ENCODE measurements around the gene RASAL3. TPM values are rescaled to one million over a fixed set of nuclear protein-coding genes. Genes with fewer than 3 reads are reported as not detected.

The RASAL3 gene
- total and polyA plus RNA-seq, 2 of the 8 experiments (the other 6 are each of a cell fraction or from before 2014, with no cell fraction given): 0.19 to 0.63 TPM

DNA sequence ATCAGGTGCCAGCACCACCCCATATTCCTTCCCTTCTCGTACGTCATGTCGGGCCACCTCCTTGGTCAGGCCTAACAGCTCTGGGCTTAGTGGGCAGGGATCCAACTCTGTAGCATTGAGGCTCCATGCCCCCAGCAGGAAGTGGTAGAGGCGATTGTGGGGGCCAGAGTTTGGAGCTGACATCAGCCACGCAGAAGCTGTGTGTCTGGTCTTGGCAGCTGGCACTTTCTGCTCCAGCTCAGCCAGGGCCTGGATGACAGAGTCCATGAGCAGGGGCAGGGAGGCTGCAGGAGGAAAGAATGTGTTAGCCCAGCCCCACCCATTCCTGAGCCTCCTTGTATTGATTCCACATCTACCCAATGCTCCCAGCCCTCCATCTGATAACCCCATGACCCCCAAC is 12.0 kb upstream of the RASAL3 start:
- ChIA-PET CTCF (ENCODE audit: partially characterized antibody) (no interaction called here), POLR2A (ENCODE audit: partially characterized antibody) (no interaction called here)
- Histone ChIP-seq H3K27ac (ENCODE audit: low read depth, low read length) (no peak overlapping the region), H3K27me3 (replicated peaks in 1 of 4; ENCODE audit: control insufficient read depth in 3 of 4, extremely low read depth in 1 of 4, insufficient read depth in 3 of 4, low read length in 3 of 4) (no peaks in the 10 kb centered on the region), H4K8ac (ENCODE audit: extremely low read depth, insufficient read depth, low read length) (no peak overlapping the region), H2BK5ac (ENCODE audit: low read depth, low read length) (no peak overlapping the region), H3K4me1 (replicated peaks in 1 of 4; ENCODE audit: control insufficient read depth in 3 of 4, insufficient read depth in 4 of 4, low read length in 3 of 4) (no peaks in the 10 kb centered on the region), H2BK20ac (ENCODE audit: low read length) (no peak overlapping the region), H3K23me2 (ENCODE audit: low read depth, low read length) (no peaks in the 10 kb centered on the region), H3K18ac (ENCODE audit: extremely low read depth, low read length) (no peak overlapping the region), H3K9me3 (ENCODE audit: insufficient read depth in 2 of 2, low read depth in 1 of 2, low read length in 1 of 2) (peaks cover 37 to 58% of the 10 kb centered on the region in 2 experiments; a peak in 3 of 4 replicates), H3K79me1 (ENCODE audit: low read depth, low read length) (no peaks in the 10 kb centered on the region), H3K9ac (replicated peaks in 1 of 4; ENCODE audit: extremely low read depth in 1 of 4, low read depth in 3 of 4, low read length in 3 of 4) (no peak overlapping the region), H2AK5ac (ENCODE audit: low read depth, low read length) (no peak overlapping the region), H2BK120ac (replicated peaks; ENCODE audit: low read depth, low read length) (no peak overlapping the region), H3K4ac (replicated peaks; ENCODE audit: insufficient read length, low read depth, low read length) (no peak overlapping the region), H3K4me3 (ENCODE audit: extremely low read depth in 1 of 4, insufficient read depth in 2 of 4, low read depth in 3 of 4, low read length in 4 of 4) (no peak overlapping the region), H4K5ac (ENCODE audit: insufficient read length, low read depth, low read length) (no peak overlapping the region), H3K79me2 (ENCODE audit: control insufficient read depth in 1 of 2, insufficient read depth in 2 of 2, low read length in 2 of 2) (no peaks in the 10 kb centered on the region), H4K20me1 (replicated peaks in 1 of 2; ENCODE audit: control insufficient read depth in 1 of 2, insufficient read depth in 2 of 2, low read length in 2 of 2) (no peaks in the 10 kb centered on the region), H2AFZ (ENCODE audit: low read length) (no peak overlapping the region), H2BK12ac (ENCODE audit: low read depth, low read length) (no peak overlapping the region), H4K91ac (replicated peaks; ENCODE audit: insufficient read length, low read length) (no peak overlapping the region), H3K14ac (ENCODE audit: insufficient read length) (no peak overlapping the region), H3K36me3 (ENCODE audit: control insufficient read depth in 2 of 4, insufficient read depth in 4 of 4, low read length in 3 of 4) (no peaks in the 10 kb centered on the region), H3K4me2 (ENCODE audit: insufficient read depth in 1 of 2, low read depth in 2 of 2, low read length in 2 of 2) (no peak overlapping the region), H3K56ac (replicated peaks; ENCODE audit: insufficient read length, low read depth, low read length) (no peak overlapping the region), H2BK15ac (ENCODE audit: low read length) (no peak overlapping the region), H3K23ac (ENCODE audit: insufficient read length) (no peak overlapping the region)
- FAIRE-seq: no peak
- WGBS, 2 experiments (ENCODE audit: extremely low coverage in 1 of 2, insufficient coverage in 1 of 2, insufficient read length in 1 of 2, insufficient replicate concordance in 2 of 2, low coverage in 1 of 2, low lambda C conversion rate in 2 of 2, missing lambda C conversion rate in 1 of 2): 64% methylated on average over 4 of the region's 5 CpGs; no CpG with 5 or more reads in 1 of the 2 experiments
- no peak for DNase-seq (ENCODE audit: low read depth in 1 of 2, low spot score in 2 of 2)
- TF ChIP-seq CBX8 (IDR thresholded peaks at IDR 0.05; ENCODE audit: borderline replicate concordance, low read depth, low read length) (no peak), GABPA (IDR thresholded peaks at IDR 0.05; ENCODE audit: borderline replicate concordance, insufficient read depth, low read length) (no peak), TEAD4 (IDR thresholded peaks at IDR 0.05; ENCODE audit: low read depth, low read length) (no peak), SP1 (IDR thresholded peaks at IDR 0.05; ENCODE audit: low read depth, low read length) (no peak), SRF (IDR thresholded peaks at IDR 0.05; ENCODE audit: low read depth, low read length) (no peak), CBX5 (IDR thresholded peaks at IDR 0.05; ENCODE audit: low read depth, low read length) (no peak), ASH2L (IDR thresholded peaks at IDR 0.05; ENCODE audit: low read length) (no peak), TAF1 (IDR thresholded peaks at IDR 0.05; ENCODE audit: low read depth, low read length) (no peak), KDM4A (IDR thresholded peaks at IDR 0.05; ENCODE audit: low read depth, low read length, severe bottlenecking) (no peak), SUZ12 (IDR thresholded peaks at IDR 0.05; ENCODE audit: low read length) (no peak), E2F6 (IDR thresholded peaks at IDR 0.05) (no peak), ATF2 (IDR thresholded peaks at IDR 0.05; ENCODE audit: low read length) (no peak), SIN3A (conservative IDR thresholded peaks at IDR 0.05 in 1 of 2, IDR thresholded peaks at IDR 0.05 in 1 of 2; ENCODE audit: low read depth in 1 of 2, low read length in 2 of 2) (no peak)

Measured in H1 (cell line).